Endothelial cell of umbilical vein (primary cell): ENCODE results near the gene HSPA12A. TPM values are rescaled to one million over a fixed set of nuclear protein-coding genes. Genes with fewer than 3 reads are reported as not detected.

ENCODE experiments used
- BruUV-seq: library from RNA; stranded (reverse); fragments of 400-500 nt; replicated peaks from 2 replicates; lab custom pipeline; 2021; lab: Mats Ljungman, UMichigan
- CTCF ChIA-PET: fragments of 300-600, 350-600 bp; sonication (Branson Sonifier 250); formaldehyde crosslinking; loops from one replicate; lab custom pipeline; 2021; ENCODE audit warnings: antibody characterized with exemption, inconsistent platforms; lab: Charles Lee
- POLR2A ChIA-PET: fragments of 300-600, 350-600 bp; sonication (Branson Sonifier 250); formaldehyde crosslinking; loops from one replicate; lab custom pipeline; 2021; ENCODE audit warnings: antibody characterized with exemption, inconsistent platforms; lab: Charles Lee
- DNase-seq: peaks from one replicate; pipeline ENCODE4 v3.0.0-alpha.2; 2011; ENCODE audit warnings: low read depth, low spot score
- FAIRE-seq: peaks from 2 replicates; lab custom pipeline; 2011; peaks lifted over from hg19 to GRCh38; lab: Jason Lieb, UNC
- H2AFZ ChIP-seq: 2 replicates; pipeline ENCODE4 v1.6.0; 2012; ENCODE audit warnings: low read depth, low read length, control low read depth, inconsistent platforms
- H3K27ac ChIP-seq: 2 replicates; pipeline ENCODE4 v1.5.1; 2011; ENCODE audit warnings: low read depth, mild to moderate bottlenecking, control low read depth, low read length, moderate library complexity; ENCODE audit not compliant: insufficient read depth
- H3K27me3 ChIP-seq, 2 experiments: 2 replicates each; pipeline versions ENCODE4 v1.6.0 to v1.6.1; 2011; ENCODE audit warnings: low read length in 2 of 2, mixed read lengths in 1 of 2; ENCODE audit not compliant: control insufficient read depth in 2 of 2, insufficient read depth in 2 of 2
- H3K36me3 ChIP-seq, 2 experiments: 2 replicates in 1 of 2; 3 replicates in 1 of 2; pipeline ENCODE4 v1.5.1; 2011; ENCODE audit warnings: low read length in 2 of 2, mild to moderate bottlenecking in 1 of 2, moderate library complexity in 1 of 2; ENCODE audit not compliant: control insufficient read depth in 2 of 2, insufficient read depth in 2 of 2; ENCODE audit errors: extremely low read depth in 1 of 2
- H3K4me1 ChIP-seq: 3 replicates; pipeline ENCODE4 v1.5.1; 2011; ENCODE audit warnings: mild to moderate bottlenecking, low read length; ENCODE audit not compliant: control insufficient read depth, insufficient read depth; ENCODE audit errors: extremely low read depth
- H3K4me2 ChIP-seq: 2 replicates; pipeline ENCODE4 v1.6.1; 2011; ENCODE audit warnings: low read length, control low read depth, mixed read lengths; ENCODE audit not compliant: insufficient read depth
- H3K4me3 ChIP-seq, 3 experiments: fragments of 200-600 bp in 1 of 3; sonication (generic), shearing (Covaris generic) in 1 of 3; replicated peaks in 1 of 3; 2 replicates each; pipeline ENCODE4 v1.5.1; 2011 to 2016; ENCODE audit warnings: control low read depth in 3 of 3, low read length in 3 of 3, mild to moderate bottlenecking in 2 of 3, inconsistent platforms in 1 of 3, low read depth in 1 of 3, moderate library complexity in 1 of 3; ENCODE audit not compliant: insufficient read depth in 1 of 3
- H3K79me2 ChIP-seq: 2 replicates; pipeline ENCODE4 v1.6.0; 2012; ENCODE audit warnings: low read length, inconsistent platforms; ENCODE audit not compliant: control insufficient read depth, insufficient read depth
- H3K9ac ChIP-seq: replicated peaks from 2 replicates; pipeline ENCODE3; 2011; ENCODE audit warnings: low read length, control low read depth; ENCODE audit not compliant: insufficient read depth; ENCODE audit errors: extremely low read depth
- H3K9me1 ChIP-seq: replicated peaks from 3 replicates; pipeline ENCODE4 v1.6.0; 2011; ENCODE audit warnings: mild to moderate bottlenecking, low read length; ENCODE audit not compliant: control insufficient read depth, insufficient read depth; ENCODE audit errors: extremely low read depth
- H3K9me3 ChIP-seq: replicated peaks from 2 replicates; pipeline ENCODE4 v1.5.1; 2012; ENCODE audit warnings: low read length, inconsistent platforms; ENCODE audit not compliant: control insufficient read depth, insufficient read depth
- H4K20me1 ChIP-seq: replicated peaks from 2 replicates; pipeline ENCODE3; 2011; ENCODE audit warnings: mild to moderate bottlenecking, low read length; ENCODE audit not compliant: control insufficient read depth, insufficient read depth; ENCODE audit errors: extremely low read depth
- CTCF ChIP-seq, 2 donors: IDR thresholded peaks; 1 replicate in 1 of 2; 2 replicates in 1 of 2; pipeline ENCODE4 v1.5.1; 2011; ENCODE audit warnings: low read length in 2 of 2, mild to moderate bottlenecking in 2 of 2, moderate library complexity in 2 of 2, control low read depth in 1 of 2, inconsistent platforms in 1 of 2, low read depth in 1 of 2; ENCODE audit not compliant: insufficient read depth in 1 of 2; ENCODE audit errors: extremely low read depth in 1 of 2
- EZH2 ChIP-seq: IDR thresholded peaks from 2 replicates; pipeline ENCODE4 v1.6.1; 2012; ENCODE audit warnings: borderline replicate concordance, low read depth, mild to moderate bottlenecking, moderate library complexity, low read length, inconsistent platforms; ENCODE audit not compliant: severe bottlenecking
- FOS ChIP-seq: IDR thresholded peaks from 2 replicates; pipeline ENCODE4 v1.6.1; 2011; ENCODE audit warnings: mild to moderate bottlenecking, low read length, moderate library complexity, borderline replicate concordance; ENCODE audit not compliant: insufficient read depth
- GATA2 ChIP-seq: IDR thresholded peaks from 2 replicates; pipeline ENCODE4 v1.7.0; 2011; ENCODE audit warnings: low read depth, mild to moderate bottlenecking, moderate library complexity, mixed read lengths, low read length; ENCODE audit not compliant: insufficient read length, insufficient read depth
- JUN ChIP-seq: IDR thresholded peaks from 2 replicates; pipeline ENCODE4 v1.6.1; 2011; ENCODE audit warnings: borderline replicate concordance, low read depth; ENCODE audit not compliant: insufficient read length, insufficient read depth
- MAX ChIP-seq: IDR thresholded peaks from 2 replicates; pipeline ENCODE4 v1.6.1; 2011; ENCODE audit not compliant: insufficient read depth, insufficient read length
- MYC ChIP-seq: IDR thresholded peaks from one replicate; pipeline ENCODE4 v1.6.1; 2011; ENCODE audit warnings: mild to moderate bottlenecking, low read depth, low read length
- POLR2A ChIP-seq: IDR thresholded peaks from 2 replicates; pipeline ENCODE4 v1.6.1; 2012; ENCODE audit warnings: low read depth, mild to moderate bottlenecking, control low read depth, low read length
- POLR2AphosphoS5 ChIP-seq: IDR thresholded peaks from 2 replicates; pipeline ENCODE4 v1.6.1; 2012; ENCODE audit warnings: low read depth, mild to moderate bottlenecking, control low read depth, low read length, moderate library complexity; ENCODE audit not compliant: insufficient read depth
- dilution Hi-C: fragments of 300-500 bp; cut with MboI; formaldehyde crosslinking; loops from one replicate; pipeline ENCODE4 v1.15.0; 2019; ENCODE audit warnings: low sequenced_read_pairs; ENCODE audit not compliant: extremely low pct_ligation_motif_present
- intact Hi-C: fragments of 100-400 bp; cut with micrococcal nuclease; formaldehyde crosslinking; loops from one replicate; pipeline ENCODE4 v1.10.0; 2022
- polyA plus RNA-seq, 4 experiments: library from polyadenylated mRNA; depleted of rRNA in 3 of 4; stranded (reverse) in 3 of 4; unstranded in 1 of 4; fragments of >200 nt; gene quantifications; 2 replicates each; pipeline versions ENCODE4 v1.2.1 to v1.2.3, GENCODE V29; 2011 to 2012; ENCODE audit warnings: missing spikeins in 1 of 4
- total RNA-seq: library from RNA; stranded (reverse); gene quantifications from 2 replicates; pipeline ENCODE4 v1.2.3, GENCODE V29; 2021

HSPA12A gene
- total and polyA plus RNA-seq, 2 donors (not counting 3 experiments of a cell fraction or from before 2014, with no cell fraction given), result 0.22 to 0.29 TPM

- intact Hi-C loops (no loop called here), dilution Hi-C loops (no loop called here)
- no peaks in the 10 kb centered on the region for H3K9me3 ChIP-seq
- no peaks in the 10 kb centered on the region for H3K79me2 ChIP-seq
- H3K4me3 ChIP-seq, result no peak overlapping the region
- no peaks in the 10 kb centered on the region for H3K27me3 ChIP-seq
- H3K9me1 ChIP-seq, result no peaks in the 10 kb centered on the region
- no peaks in the 10 kb centered on the region for H3K36me3 ChIP-seq
- DNase-seq (no peak), FAIRE-seq (no peak)
- no peak overlapping the region for H3K9ac ChIP-seq
- no peaks in the 10 kb centered on the region for H3K4me1 ChIP-seq
- ChIA-PET POLR2A (no interaction called here), CTCF (no interaction called here)
- H2AFZ ChIP-seq, result no peak overlapping the region
- no TSS peak for BruUV-seq
- H4K20me1 ChIP-seq, result no peaks in the 10 kb centered on the region
- no peak overlapping the region for H3K27ac ChIP-seq
- no peak overlapping the region for H3K4me2 ChIP-seq
- TF ChIP-seq POLR2A (no peak), FOS (no peak), CTCF (IDR thresholded peaks at IDR 0.05; ENCODE audit: extremely low read depth in 1 of 2, insufficient read depth in 1 of 2, low read depth in 1 of 2, low read length in 2 of 2) (no peak), EZH2 (no peak), POLR2AphosphoS5 (no peak), MAX (no peak), JUN (no peak), GATA2 (no peak), MYC (no peak)
These were observed 40.8 kb upstream of the HSPA12A start for GRCh38 chr10:116783011-116783655.
